PFSK-1 (cell line): ENCODE data around the gene MPPED1.

Experiments used
- FOXP2 ChIP-seq: optimal IDR thresholded peaks from 2 replicates; pipeline ENCODE3; 2011; ENCODE audit warnings: borderline replicate concordance, control low read depth, inconsistent platforms; ENCODE audit not compliant: insufficient read depth; ENCODE audit errors: extremely low read length, extremely low read depth
- POLR2AphosphoS5 ChIP-seq: IDR thresholded peaks from 2 replicates; pipeline ENCODE4 v1.6.1; 2012; ENCODE audit warnings: low read depth, mild to moderate bottlenecking, control low read depth, low read length, moderate library complexity
- SIN3A ChIP-seq: IDR thresholded peaks from 2 replicates; pipeline ENCODE4 v1.6.1; 2012; ENCODE audit warnings: mild to moderate bottlenecking, low read length, moderate library complexity, borderline replicate concordance; ENCODE audit not compliant: insufficient read depth
- TAF1 ChIP-seq: IDR thresholded peaks from 2 replicates; pipeline ENCODE4 v1.6.1; 2012; ENCODE audit warnings: low read length, control low read depth, borderline replicate concordance; ENCODE audit not compliant: insufficient read depth
- TF ChIP-seq, protein P1 (sequence below), 2 experiments: IDR thresholded peaks; 2 replicates each; pipeline versions ENCODE4 v1.6.1 to v1.8.0; 2011 to 2012; ENCODE audit warnings: low read depth in 2 of 2, low read length in 2 of 2, control low read depth in 1 of 2, inconsistent platforms in 1 of 2, mild to moderate bottlenecking in 1 of 2, moderate library complexity in 1 of 2; ENCODE audit not compliant: insufficient read depth in 1 of 2

The MPPED1 gene

DNA sequence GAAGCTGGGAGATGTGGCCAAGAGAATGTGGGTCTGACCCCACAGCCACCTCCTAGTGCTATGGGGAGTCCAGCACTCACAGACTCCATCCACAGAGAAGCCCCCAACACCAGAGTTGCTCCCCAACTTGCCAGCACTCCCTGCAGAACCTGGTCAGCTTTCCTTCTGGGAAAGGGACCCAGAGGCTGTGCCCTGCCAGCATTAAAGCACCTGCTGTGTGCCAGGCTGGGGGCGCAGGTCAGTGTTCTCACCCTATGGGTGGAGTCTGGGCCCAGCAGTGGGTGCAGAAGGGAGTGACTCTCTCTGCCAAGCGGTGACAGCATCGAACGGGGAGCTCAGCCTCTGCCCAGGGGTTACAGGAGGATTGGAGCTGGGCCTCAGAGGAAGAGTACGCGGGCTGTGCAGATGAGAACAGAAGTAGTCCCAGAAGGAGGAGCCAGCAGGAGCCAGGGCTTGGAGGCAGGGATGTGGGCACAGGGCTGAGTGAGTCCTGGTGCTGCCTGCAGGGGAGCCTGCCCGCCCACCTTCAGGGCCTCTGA lies 114.4 kb downstream of the MPPED1 start:
- TF ChIP-seq TAF1 (no peak), FOXP2 (no peak), SIN3A (no peak), POLR2AphosphoS5 (no peak)
- TF ChIP-seq, protein P1, sequence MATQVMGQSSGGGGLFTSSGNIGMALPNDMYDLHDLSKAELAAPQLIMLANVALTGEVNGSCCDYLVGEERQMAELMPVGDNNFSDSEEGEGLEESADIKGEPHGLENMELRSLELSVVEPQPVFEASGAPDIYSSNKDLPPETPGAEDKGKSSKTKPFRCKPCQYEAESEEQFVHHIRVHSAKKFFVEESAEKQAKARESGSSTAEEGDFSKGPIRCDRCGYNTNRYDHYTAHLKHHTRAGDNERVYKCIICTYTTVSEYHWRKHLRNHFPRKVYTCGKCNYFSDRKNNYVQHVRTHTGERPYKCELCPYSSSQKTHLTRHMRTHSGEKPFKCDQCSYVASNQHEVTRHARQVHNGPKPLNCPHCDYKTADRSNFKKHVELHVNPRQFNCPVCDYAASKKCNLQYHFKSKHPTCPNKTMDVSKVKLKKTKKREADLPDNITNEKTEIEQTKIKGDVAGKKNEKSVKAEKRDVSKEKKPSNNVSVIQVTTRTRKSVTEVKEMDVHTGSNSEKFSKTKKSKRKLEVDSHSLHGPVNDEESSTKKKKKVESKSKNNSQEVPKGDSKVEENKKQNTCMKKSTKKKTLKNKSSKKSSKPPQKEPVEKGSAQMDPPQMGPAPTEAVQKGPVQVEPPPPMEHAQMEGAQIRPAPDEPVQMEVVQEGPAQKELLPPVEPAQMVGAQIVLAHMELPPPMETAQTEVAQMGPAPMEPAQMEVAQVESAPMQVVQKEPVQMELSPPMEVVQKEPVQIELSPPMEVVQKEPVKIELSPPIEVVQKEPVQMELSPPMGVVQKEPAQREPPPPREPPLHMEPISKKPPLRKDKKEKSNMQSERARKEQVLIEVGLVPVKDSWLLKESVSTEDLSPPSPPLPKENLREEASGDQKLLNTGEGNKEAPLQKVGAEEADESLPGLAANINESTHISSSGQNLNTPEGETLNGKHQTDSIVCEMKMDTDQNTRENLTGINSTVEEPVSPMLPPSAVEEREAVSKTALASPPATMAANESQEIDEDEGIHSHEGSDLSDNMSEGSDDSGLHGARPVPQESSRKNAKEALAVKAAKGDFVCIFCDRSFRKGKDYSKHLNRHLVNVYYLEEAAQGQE (IDR thresholded peaks at IDR 0.05; ENCODE audit: insufficient read depth in 1 of 2, low read depth in 2 of 2, low read length in 2 of 2) = no peak

DNA sequence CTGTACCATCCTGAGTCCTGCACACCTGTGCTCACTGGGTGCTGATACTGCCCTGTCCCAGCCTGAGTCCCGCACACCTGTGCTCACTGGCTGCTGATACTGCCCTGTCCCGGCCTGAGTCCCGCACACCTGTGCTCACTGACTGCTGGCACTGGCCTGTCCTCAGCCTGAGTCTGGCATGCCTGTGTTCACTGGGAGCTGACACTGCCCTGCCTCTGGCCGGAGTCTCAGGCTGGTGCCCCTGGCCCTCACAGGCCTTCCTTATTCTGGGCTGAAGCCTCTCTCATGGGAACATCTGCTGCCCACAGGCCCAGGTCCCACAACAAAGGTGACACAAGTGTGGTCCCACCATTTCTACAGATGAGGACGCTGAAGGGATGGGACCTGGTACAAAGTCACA lies 115.1 kb downstream of the MPPED1 start:
- no peak for TF ChIP-seq POLR2AphosphoS5
- no peak for TF ChIP-seq TAF1

DNA sequence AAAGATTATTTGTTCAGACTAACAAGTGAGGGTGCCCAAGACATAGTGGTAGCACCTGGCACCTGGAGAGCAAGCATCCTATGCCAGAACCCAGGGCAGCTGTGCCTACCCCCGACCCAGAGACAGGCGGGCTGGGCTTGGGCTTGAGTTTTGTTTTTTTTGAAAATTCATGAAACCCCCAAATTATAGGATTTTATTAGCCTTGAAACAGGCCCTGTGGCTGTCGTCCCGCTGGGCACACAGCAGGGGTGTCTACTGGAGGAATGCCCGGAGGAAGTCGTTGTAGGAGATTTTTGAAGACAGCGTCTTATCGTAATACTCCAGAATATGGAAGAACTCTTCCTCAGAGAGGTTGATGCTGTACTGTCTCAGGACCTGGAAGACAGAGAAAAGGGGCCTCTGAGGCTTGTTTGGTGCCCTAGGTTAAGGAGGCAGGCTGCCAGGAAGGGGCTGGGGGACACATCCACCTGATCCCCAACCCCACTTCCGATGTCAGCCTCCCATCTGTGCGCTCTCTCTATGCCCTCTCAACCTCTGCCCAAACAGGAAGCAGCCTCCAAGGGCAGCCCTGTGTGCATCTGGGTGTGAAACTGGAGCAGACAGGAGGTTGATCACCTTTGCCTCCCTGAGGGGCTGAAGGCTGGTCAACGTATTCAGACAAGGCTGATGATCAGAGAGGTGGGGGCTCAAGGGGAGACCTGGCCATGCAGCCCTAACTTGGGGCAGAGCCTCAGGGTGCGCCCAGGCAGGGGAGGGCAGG lies 117.0 kb downstream of the MPPED1 start:
- TF ChIP-seq SIN3A = no peak
- no peak for TF ChIP-seq FOXP2
- no peak for TF ChIP-seq TAF1
- no peak for TF ChIP-seq POLR2AphosphoS5
- TF ChIP-seq, protein P1 (IDR thresholded peaks at IDR 0.05; ENCODE audit: insufficient read depth in 1 of 2, low read depth in 2 of 2, low read length in 2 of 2) = no peak

DNA sequence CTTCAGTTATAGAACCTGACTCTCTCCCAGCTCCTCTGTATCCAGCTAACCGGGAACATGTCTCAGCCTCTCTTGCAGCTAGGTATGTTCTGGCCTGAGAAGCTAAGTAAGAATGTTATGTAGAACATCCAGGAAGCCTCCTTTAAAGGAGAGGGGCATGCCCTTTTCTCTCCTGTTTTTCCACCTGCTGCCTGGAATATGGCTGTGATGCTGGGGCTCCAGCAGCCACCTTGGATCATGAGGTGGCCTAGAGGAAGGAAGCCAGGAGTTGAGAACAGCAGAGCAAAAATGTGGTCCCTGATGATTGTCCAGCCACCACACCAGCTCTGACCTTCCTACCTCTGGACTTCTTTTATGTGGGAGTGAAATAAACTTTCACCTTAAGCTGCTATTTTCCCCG lies 117.6 kb downstream of the MPPED1 start:
- TF ChIP-seq SIN3A = no peak
- TF ChIP-seq POLR2AphosphoS5 = no peak
- TF ChIP-seq FOXP2 = no peak
- no peak for TF ChIP-seq TAF1
- TF ChIP-seq, protein P1 (IDR thresholded peaks at IDR 0.05; ENCODE audit: insufficient read depth in 1 of 2, low read depth in 2 of 2, low read length in 2 of 2) = no peak

DNA sequence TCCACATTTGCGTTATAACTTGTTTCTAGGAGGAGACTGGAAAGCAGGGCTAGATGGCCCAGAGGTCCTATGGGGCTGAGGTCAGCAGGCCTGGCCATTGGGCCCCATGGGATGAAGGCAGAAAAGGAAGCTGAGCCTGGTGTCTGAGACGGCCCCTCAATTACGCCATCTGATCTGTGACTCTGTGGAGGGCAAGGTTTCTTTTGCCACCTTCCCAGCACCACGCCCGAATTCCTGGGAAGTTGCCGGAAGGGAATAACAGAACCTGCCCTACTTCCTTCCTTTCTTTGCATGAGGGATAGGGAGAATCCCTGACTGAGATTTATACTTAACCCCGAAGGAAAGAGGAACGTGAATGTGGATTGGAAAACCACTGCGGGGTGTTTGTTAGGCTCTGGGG lies 118.1 kb downstream of the MPPED1 start:
- TF ChIP-seq POLR2AphosphoS5 = no peak
- no peak for TF ChIP-seq SIN3A
- TF ChIP-seq, protein P1 (IDR thresholded peaks at IDR 0.05; ENCODE audit: insufficient read depth in 1 of 2, low read depth in 2 of 2, low read length in 2 of 2) = no peak
- TF ChIP-seq FOXP2 = no peak
- TF ChIP-seq TAF1 = no peak
